HEK293 (cell line): ENCODE results near the gene PRCC.

Experiments
- CTCF ChIA-PET: fragments of 350-600 bp; formaldehyde crosslinking; extraction: SDS; loops from one replicate; lab custom pipeline; 2021; ENCODE audit warnings: antibody characterized with exemption; lab: Yijun Ruan, JAX
- POLR2A ChIA-PET: fragments of 300-600 bp; formaldehyde crosslinking; extraction: SDS; loops from one replicate; lab custom pipeline; 2020; ENCODE audit warnings: antibody characterized with exemption, inconsistent platforms; lab: Yijun Ruan, JAX
- H3K27ac ChIP-seq: fragments of 200-500 bp; sonication (Bioruptor generic); 2 replicates; pipeline ENCODE4 v1.5.1; 2014; ENCODE audit warnings: low read depth, low read length, control low read depth, inconsistent platforms; ENCODE audit errors: extremely low read depth
- H3K36me3 ChIP-seq, 2 experiments: fragments of 200-500 bp in 1 of 2; sonication (Bioruptor generic) in 1 of 2; 1 replicate in 1 of 2; 2 replicates in 1 of 2; pipeline ENCODE4 v1.5.1; 2014 to 2017; ENCODE audit warnings: inconsistent platforms in 2 of 2, low read length in 2 of 2; ENCODE audit not compliant: control insufficient read depth in 2 of 2, insufficient read depth in 1 of 2
- H3K4me1 ChIP-seq: fragments of 200-500 bp; sonication (Bioruptor generic); 2 replicates; pipeline ENCODE4 v1.5.1; 2014; ENCODE audit warnings: mild to moderate bottlenecking, low read length, inconsistent platforms; ENCODE audit not compliant: control insufficient read depth, insufficient read depth
- H3K4me3 ChIP-seq: 2 replicates; pipeline ENCODE4 v1.5.1; 2011; ENCODE audit warnings: low read depth, mild to moderate bottlenecking, control low read depth, low read length, moderate library complexity
- H3K9me3 ChIP-seq: fragments of 200-500 bp; sonication (Bioruptor generic); 2 replicates; pipeline ENCODE4 v1.5.1; 2014; ENCODE audit warnings: low read depth, low read length, inconsistent platforms; ENCODE audit not compliant: control insufficient read depth, insufficient read depth
- IKZF3 ChIP-seq: fragments of 450-650 bp; IDR thresholded peaks from 2 replicates; pipeline ENCODE4 v1.5.0; 2018; ENCODE audit warnings: missing biosample characterization, mild to moderate bottlenecking, missing genetic modification characterization, moderate library complexity
- PRDM1 ChIP-seq: fragments of 450-650 bp; formaldehyde crosslinking; IDR thresholded peaks from 2 replicates; pipeline ENCODE4; 2016; ENCODE audit warnings: missing biosample characterization, missing genetic modification characterization
- SETDB1 ChIP-seq: IDR thresholded peaks from one replicate; pipeline ENCODE4 v1.6.1; 2017; ENCODE audit warnings: mild to moderate bottlenecking, low read length, moderate library complexity, mixed read lengths; ENCODE audit not compliant: insufficient read length
- SP7 ChIP-seq: fragments of 450-650 bp; formaldehyde crosslinking; IDR thresholded peaks from 2 replicates; pipeline ENCODE4 v1.5.1; 2016; ENCODE audit warnings: missing biosample characterization, missing genetic modification characterization
- WT1 ChIP-seq: fragments of 450-650 bp; formaldehyde crosslinking; IDR thresholded peaks from 2 replicates; pipeline ENCODE4 v1.5.1; 2016; ENCODE audit warnings: missing biosample characterization, missing genetic modification characterization
- ZBTB48 ChIP-seq: fragments of 450-650 bp; formaldehyde crosslinking; IDR thresholded peaks from 2 replicates; pipeline ENCODE4 v1.5.1; 2016; ENCODE audit warnings: missing biosample characterization, missing genetic modification characterization
- ZNF548 ChIP-seq: fragments of 450-650 bp; formaldehyde crosslinking; IDR thresholded peaks from 2 replicates; pipeline ENCODE4 v1.5.1; 2016; ENCODE audit warnings: missing biosample characterization, missing genetic modification characterization
- ZNF837 ChIP-seq: fragments of 450-650 bp; formaldehyde crosslinking; IDR thresholded peaks from 2 replicates; pipeline ENCODE4 v1.5.1; 2016; ENCODE audit warnings: missing biosample characterization, missing genetic modification characterization
- TF ChIP-seq, protein P1 (sequence below): fragments of 450-650 bp; formaldehyde crosslinking; IDR thresholded peaks from 2 replicates; pipeline ENCODE4 v1.5.1; 2016; ENCODE audit warnings: missing biosample characterization, missing genetic modification characterization
- TF ChIP-seq, protein P2 (sequence below): fragments of 450-650 bp; formaldehyde crosslinking; IDR thresholded peaks from 2 replicates; pipeline ENCODE4 v1.5.1; 2017; ENCODE audit warnings: missing biosample characterization, missing genetic modification characterization
- TF ChIP-seq, protein P3 (sequence below): fragments of 450-650 bp; formaldehyde crosslinking; IDR thresholded peaks from 2 replicates; pipeline ENCODE4 v1.5.1; 2017; ENCODE audit warnings: missing biosample characterization, missing genetic modification characterization

The PRCC gene

GRCh38 chr1:156772728-156773497 lies 5.6 kb downstream of the PRCC start:
- TF ChIP-seq PRDM1 (tag by site-specific recombination) (0 out of 2 replicates have a peak, but pooled peaks have one; percentile 54), ZBTB48 (tag by site-specific recombination) (0 out of 2 replicates have a peak, but pooled peaks have one; percentile 16), SETDB1 (no peak)
- CTCF ChIA-PET = interaction anchor here (0.6 to 3.6 kb wide), 6 partner anchors 9 to 114 kb away, joined by 3 to 31 read pairs (median 4); partner anchors contain the start of genes ISG20L2 and METTL25B
- H3K9me3 ChIP-seq = no peaks in the 10 kb centered on the region
- peaks cover 16% of the 10 kb centered on the region for H3K4me1 ChIP-seq
- POLR2A ChIA-PET = interaction anchor here (0.7 to 1.3 kb wide), 3 partner anchors 21 to 80 kb away, joined by 3 to 6 read pairs (median 4); partner anchors contain the start of genes HDGF, ISG20L2 and METTL25B
- H3K36me3 ChIP-seq = peaks cover 4 to 57% of the 10 kb centered on the region in 2 experiments; a peak in 2 of 3 replicates
- H3K4me3 ChIP-seq = no peak overlapping the region
- no peak overlapping the region for H3K27ac ChIP-seq

DNA sequence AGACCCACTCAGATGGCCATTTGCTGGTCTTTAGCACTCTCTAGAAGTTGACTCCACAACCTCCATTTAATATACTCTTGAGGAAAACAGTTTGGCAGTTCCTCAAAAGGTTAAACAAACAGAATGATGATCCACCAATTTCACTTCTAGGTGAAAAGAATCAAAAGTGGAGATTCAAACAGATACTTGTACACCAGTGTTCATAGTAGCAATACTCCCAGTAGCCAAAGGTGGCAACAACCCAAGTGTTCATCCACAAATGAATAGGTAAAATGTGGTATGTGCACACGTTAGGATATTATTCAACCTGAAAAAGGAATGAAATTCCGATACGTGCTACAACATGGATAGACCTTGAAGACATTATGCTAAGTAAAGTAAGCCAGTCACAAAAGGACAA lies 6.3 kb downstream of the PRCC start:
- CTCF ChIA-PET = interaction anchor here (1.2 to 3.6 kb wide), 3 partner anchors 8 to 84 kb away, joined by 5 to 31 read pairs (median 8); partner anchors contain the start of genes ISG20L2 and METTL25B
- H3K4me1 ChIP-seq = peaks cover 16% of the 10 kb centered on the region
- POLR2A ChIA-PET = no interaction called here

DNA sequence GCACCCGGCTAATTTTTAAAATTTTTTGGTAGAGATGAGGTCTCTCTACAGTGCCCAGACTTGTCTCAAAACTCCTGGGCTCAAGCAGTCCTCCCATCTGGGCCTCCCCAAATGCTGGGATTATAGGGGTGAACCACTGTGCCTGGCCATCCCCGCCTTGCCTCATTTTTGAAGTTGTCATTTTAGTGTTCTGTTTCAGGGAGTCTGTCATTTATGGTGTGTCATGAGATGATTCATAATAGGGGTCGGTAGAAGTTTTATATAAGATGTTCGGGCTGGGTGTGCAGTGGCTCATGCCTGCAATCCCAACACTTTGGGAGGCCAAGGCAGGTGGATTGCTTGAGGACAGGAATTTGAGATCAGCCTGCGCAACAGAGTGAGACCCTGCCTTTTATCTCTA lies 8.5 kb downstream of the PRCC start:
- TF ChIP-seq ZNF548 (no peak), SP7 (0 out of 2 replicates have a peak, but pooled peaks have one; percentile 26), WT1 (peak; percentile 54), ZNF837 (tag by site-specific recombination) (no peak)
- TF ChIP-seq, protein P1, sequence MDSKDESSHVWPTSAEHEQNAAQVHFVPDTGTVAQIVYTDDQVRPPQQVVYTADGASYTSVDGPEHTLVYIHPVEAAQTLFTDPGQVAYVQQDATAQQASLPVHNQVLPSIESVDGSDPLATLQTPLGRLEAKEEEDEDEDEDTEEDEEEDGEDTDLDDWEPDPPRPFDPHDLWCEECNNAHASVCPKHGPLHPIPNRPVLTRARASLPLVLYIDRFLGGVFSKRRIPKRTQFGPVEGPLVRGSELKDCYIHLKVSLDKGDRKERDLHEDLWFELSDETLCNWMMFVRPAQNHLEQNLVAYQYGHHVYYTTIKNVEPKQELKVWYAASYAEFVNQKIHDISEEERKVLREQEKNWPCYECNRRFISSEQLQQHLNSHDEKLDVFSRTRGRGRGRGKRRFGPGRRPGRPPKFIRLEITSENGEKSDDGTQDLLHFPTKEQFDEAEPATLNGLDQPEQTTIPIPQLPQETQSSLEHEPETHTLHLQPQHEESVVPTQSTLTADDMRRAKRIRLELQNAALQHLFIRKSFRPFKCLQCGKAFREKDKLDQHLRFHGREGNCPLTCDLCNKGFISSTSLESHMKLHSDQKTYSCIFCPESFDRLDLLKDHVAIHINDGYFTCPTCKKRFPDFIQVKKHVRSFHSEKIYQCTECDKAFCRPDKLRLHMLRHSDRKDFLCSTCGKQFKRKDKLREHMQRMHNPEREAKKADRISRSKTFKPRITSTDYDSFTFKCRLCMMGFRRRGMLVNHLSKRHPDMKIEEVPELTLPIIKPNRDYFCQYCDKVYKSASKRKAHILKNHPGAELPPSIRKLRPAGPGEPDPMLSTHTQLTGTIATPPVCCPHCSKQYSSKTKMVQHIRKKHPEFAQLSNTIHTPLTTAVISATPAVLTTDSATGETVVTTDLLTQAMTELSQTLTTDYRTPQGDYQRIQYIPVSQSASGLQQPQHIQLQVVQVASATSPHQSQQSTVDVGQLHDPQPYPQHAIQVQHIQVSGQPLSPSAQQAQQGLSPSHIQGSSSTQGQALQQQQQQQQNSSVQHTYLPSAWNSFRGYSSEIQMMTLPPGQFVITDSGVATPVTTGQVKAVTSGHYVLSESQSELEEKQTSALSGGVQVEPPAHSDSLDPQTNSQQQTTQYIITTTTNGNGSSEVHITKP (tag by site-specific recombination) = peak; percentile 92
- TF ChIP-seq, protein P2, sequence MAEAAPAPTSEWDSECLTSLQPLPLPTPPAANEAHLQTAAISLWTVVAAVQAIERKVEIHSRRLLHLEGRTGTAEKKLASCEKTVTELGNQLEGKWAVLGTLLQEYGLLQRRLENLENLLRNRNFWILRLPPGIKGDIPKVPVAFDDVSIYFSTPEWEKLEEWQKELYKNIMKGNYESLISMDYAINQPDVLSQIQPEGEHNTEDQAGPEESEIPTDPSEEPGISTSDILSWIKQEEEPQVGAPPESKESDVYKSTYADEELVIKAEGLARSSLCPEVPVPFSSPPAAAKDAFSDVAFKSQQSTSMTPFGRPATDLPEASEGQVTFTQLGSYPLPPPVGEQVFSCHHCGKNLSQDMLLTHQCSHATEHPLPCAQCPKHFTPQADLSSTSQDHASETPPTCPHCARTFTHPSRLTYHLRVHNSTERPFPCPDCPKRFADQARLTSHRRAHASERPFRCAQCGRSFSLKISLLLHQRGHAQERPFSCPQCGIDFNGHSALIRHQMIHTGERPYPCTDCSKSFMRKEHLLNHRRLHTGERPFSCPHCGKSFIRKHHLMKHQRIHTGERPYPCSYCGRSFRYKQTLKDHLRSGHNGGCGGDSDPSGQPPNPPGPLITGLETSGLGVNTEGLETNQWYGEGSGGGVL = no peak
- POLR2A ChIA-PET = no interaction called here
- Histone ChIP-seq H3K27ac (no peak overlapping the region), H3K4me3 (no peak overlapping the region), H3K4me1 (peaks cover 16% of the 10 kb centered on the region), H3K36me3 (peaks cover 4 to 37% of the 10 kb centered on the region in 2 experiments; a peak in 2 of 3 replicates), H3K9me3 (no peaks in the 10 kb centered on the region)
- CTCF ChIA-PET = interaction anchor here (0.7 to 1.9 kb wide), 4 partner anchors 33 to 186 kb away, joined by 3 to 8 read pairs (median 4); no protein-coding TSS in a partner anchor

More for the DNA sequence above, 6.3 kb downstream of the PRCC start:
- no peaks in the 10 kb centered on the region for H3K9me3 ChIP-seq
- H3K36me3 ChIP-seq = peaks cover 4 to 53% of the 10 kb centered on the region in 2 experiments; a peak in 2 of 3 replicates
- TF ChIP-seq PRDM1 (tag by site-specific recombination) (peak; percentile 93), IKZF3 (tag by site-specific recombination) (no peak)
- TF ChIP-seq, protein P3, sequence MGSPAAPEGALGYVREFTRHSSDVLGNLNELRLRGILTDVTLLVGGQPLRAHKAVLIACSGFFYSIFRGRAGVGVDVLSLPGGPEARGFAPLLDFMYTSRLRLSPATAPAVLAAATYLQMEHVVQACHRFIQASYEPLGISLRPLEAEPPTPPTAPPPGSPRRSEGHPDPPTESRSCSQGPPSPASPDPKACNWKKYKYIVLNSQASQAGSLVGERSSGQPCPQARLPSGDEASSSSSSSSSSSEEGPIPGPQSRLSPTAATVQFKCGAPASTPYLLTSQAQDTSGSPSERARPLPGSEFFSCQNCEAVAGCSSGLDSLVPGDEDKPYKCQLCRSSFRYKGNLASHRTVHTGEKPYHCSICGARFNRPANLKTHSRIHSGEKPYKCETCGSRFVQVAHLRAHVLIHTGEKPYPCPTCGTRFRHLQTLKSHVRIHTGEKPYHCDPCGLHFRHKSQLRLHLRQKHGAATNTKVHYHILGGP (tag by site-specific recombination) = 0 out of 2 replicates have a peak, but pooled peaks have one; percentile 12
- no peak overlapping the region for H3K4me3 ChIP-seq
- no peak overlapping the region for H3K27ac ChIP-seq
